ENCODE measurements around the gene SSH3. TPM values are rescaled to one million over a fixed set of nuclear protein-coding genes. Genes with fewer than 3 reads are reported as not detected.
A peak's percentile ranks its signal among the peaks of the same experiment; 100 is the strongest.

Gene SSH3, protein sequence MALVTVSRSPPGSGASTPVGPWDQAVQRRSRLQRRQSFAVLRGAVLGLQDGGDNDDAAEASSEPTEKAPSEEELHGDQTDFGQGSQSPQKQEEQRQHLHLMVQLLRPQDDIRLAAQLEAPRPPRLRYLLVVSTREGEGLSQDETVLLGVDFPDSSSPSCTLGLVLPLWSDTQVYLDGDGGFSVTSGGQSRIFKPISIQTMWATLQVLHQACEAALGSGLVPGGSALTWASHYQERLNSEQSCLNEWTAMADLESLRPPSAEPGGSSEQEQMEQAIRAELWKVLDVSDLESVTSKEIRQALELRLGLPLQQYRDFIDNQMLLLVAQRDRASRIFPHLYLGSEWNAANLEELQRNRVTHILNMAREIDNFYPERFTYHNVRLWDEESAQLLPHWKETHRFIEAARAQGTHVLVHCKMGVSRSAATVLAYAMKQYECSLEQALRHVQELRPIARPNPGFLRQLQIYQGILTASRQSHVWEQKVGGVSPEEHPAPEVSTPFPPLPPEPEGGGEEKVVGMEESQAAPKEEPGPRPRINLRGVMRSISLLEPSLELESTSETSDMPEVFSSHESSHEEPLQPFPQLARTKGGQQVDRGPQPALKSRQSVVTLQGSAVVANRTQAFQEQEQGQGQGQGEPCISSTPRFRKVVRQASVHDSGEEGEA
- 10 to 100 TPM; 39.1 to 44.4 TPM for total RNA-seq
- polyA plus RNA-seq (2013, experiment 1 of 2) = 22.0 TPM
- polyA plus RNA-seq (2013, experiment 2 of 2) = 16.0 TPM
- long read RNA-seq, experiment 1, partial matches to known transcripts = 5 of 13 reads
- long read RNA-seq, experiment 1, other reads (novel, unspliced or antisense) = 8 of 13 reads
- long read RNA-seq, experiment 2, transcript SSH3-201 (14 exons, 2,871 nt) = major isoform, 35 of 72 reads
- long read RNA-seq, experiment 2, partial matches to known transcripts = 11 of 72 reads
- long read RNA-seq, experiment 2, other reads (novel, unspliced or antisense) = 24 of 72 reads
- long read RNA-seq, experiment 3, transcript SSH3-201 (14 exons, 2,871 nt) = major isoform, 35 of 70 reads
- long read RNA-seq, experiment 3, partial matches to known transcripts = 1 of 70 reads
- long read RNA-seq, experiment 3, other reads (novel, unspliced or antisense) = 32 of 70 reads
- long read RNA-seq, experiment 4, partial matches to known transcripts = 1 of 5 reads
- long read RNA-seq, experiment 4, other reads (novel, unspliced or antisense) = 2 of 5 reads

GRCh38 chr11:67303132-67303834 is at the start of gene SSH3:
TSS of gene SSH3 (plus strand) at chr11:67303530. CDS start at chr11:67303626, 96 bp downstream.
- Mint-ChIP-seq H3K27ac (peak within 1 kb of the TSS; percentile 87), H3K4me1 (peaks cover 11% of the 10 kb centered on the region), H3K4me3 (peak within 1 kb of the TSS; percentile 65), H3K36me3 (ENCODE audit: low read depth) (peaks cover 26% of the 10 kb centered on the region), H3K9me3 (no peaks in the 10 kb centered on the region), H3K27me3 (ENCODE audit: insufficient read depth) (peaks cover 2% of the 10 kb centered on the region)
- Histone ChIP-seq H3K9ac (ENCODE audit: extremely low read depth, low read length, poor library complexity, severe bottlenecking) (peak within 1 kb of the TSS; percentile 38), H3K27me3 (ENCODE audit: control insufficient read depth, insufficient read depth, low read length, poor library complexity, severe bottlenecking) (no peaks in the 10 kb centered on the region), H3K36me3 (ENCODE audit: control insufficient read depth, insufficient read depth, low read length) (peaks cover 16% of the 10 kb centered on the region), H3K4me3 (ENCODE audit: low read length) (peak within 1 kb of the TSS; percentile 78), H3K27ac (ENCODE audit: low read depth, low read length) (peak within 1 kb of the TSS; percentile 85), H3K9me3 (ENCODE audit: control insufficient read depth, low read length) (no peaks in the 10 kb centered on the region), H3K4me1 (ENCODE audit: control insufficient read depth, insufficient read depth, low read length) (no peaks in the 10 kb centered on the region)
- TF ChIP-seq, protein P1, sequence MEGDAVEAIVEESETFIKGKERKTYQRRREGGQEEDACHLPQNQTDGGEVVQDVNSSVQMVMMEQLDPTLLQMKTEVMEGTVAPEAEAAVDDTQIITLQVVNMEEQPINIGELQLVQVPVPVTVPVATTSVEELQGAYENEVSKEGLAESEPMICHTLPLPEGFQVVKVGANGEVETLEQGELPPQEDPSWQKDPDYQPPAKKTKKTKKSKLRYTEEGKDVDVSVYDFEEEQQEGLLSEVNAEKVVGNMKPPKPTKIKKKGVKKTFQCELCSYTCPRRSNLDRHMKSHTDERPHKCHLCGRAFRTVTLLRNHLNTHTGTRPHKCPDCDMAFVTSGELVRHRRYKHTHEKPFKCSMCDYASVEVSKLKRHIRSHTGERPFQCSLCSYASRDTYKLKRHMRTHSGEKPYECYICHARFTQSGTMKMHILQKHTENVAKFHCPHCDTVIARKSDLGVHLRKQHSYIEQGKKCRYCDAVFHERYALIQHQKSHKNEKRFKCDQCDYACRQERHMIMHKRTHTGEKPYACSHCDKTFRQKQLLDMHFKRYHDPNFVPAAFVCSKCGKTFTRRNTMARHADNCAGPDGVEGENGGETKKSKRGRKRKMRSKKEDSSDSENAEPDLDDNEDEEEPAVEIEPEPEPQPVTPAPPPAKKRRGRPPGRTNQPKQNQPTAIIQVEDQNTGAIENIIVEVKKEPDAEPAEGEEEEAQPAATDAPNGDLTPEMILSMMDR (conservative IDR thresholded peaks at IDR 0.05) = no peak
- WGBS, 2 experiments (ENCODE audit: insufficient coverage in 1 of 2, insufficient read length in 1 of 2) = 1 to 3% methylated on average over 26 to 65 of the region's 65 CpGs
- peak; percentile 90 for DNase-seq

GRCh38 chr11:67253872-67254624 is 49.3 kb upstream of the SSH3 start:
- Histone ChIP-seq H3K27me3 (ENCODE audit: control insufficient read depth, insufficient read depth, low read length, poor library complexity, severe bottlenecking) (no peaks in the 10 kb centered on the region), H3K9me3 (ENCODE audit: control insufficient read depth, low read length) (no peaks in the 10 kb centered on the region), H3K27ac (ENCODE audit: low read depth, low read length) (no peak overlapping the region), H3K4me1 (ENCODE audit: control insufficient read depth, insufficient read depth, low read length) (no peaks in the 10 kb centered on the region), H3K36me3 (ENCODE audit: control insufficient read depth, insufficient read depth, low read length) (peaks cover 82% of the 10 kb centered on the region), H3K9ac (ENCODE audit: extremely low read depth, low read length, poor library complexity, severe bottlenecking) (no peak overlapping the region), H3K4me3 (ENCODE audit: low read length) (no peak overlapping the region)
- Mint-ChIP-seq H3K4me3 (no peak overlapping the region), H3K4me1 (no peaks in the 10 kb centered on the region), H3K27me3 (ENCODE audit: insufficient read depth) (no peaks in the 10 kb centered on the region), H3K36me3 (ENCODE audit: low read depth) (peaks cover 73% of the 10 kb centered on the region), H3K9me3 (no peaks in the 10 kb centered on the region), H3K27ac (no peak overlapping the region)
- TF ChIP-seq, protein P1 (conservative IDR thresholded peaks at IDR 0.05) = no peak
- DNase-seq = peak; percentile 33
- WGBS, 2 experiments (ENCODE audit: insufficient coverage in 1 of 2, insufficient read length in 1 of 2) = 94 to 100% methylated on average over 13 to 14 of the region's 14 CpGs
